Vagina (tissue), 2 donors: ENCODE data around the gene MYL7.

ENCODE experiments used
- CTCF ChIP-seq, 3 experiments: fragments of 450-650 bp in 2 of 3; fragments of 200-600 bp in 1 of 3; sonication (generic) in 1 of 3; IDR thresholded peaks; one replicate each; pipeline ENCODE4 v1.5.1; 2017 to 2019; ENCODE audit warnings: antibody characterized with exemption in 3 of 3, mild to moderate bottlenecking in 2 of 3, moderate library complexity in 2 of 3
- POLR2A ChIP-seq, 2 donors: fragments of 450-650 bp; IDR thresholded peaks; one replicate each; pipeline ENCODE4 v1.6.1; 2017; ENCODE audit warnings: antibody characterized with exemption in 2 of 2, mild to moderate bottlenecking in 2 of 2, moderate library complexity in 2 of 2

- TF ChIP-seq CTCF (IDR thresholded peaks at IDR 0.05): no peak
- TF ChIP-seq POLR2A (IDR thresholded peaks at IDR 0.05): no peak
Measured at GRCh38 chr7:44093102-44093641, 48.0 kb downstream of the MYL7 start.
